Stimulated activated CD8-positive, alpha-beta memory T cell treated with anti-CD3 and anti-CD28 coated beads, Interleukin-4, amount 100 ng/mL, for 1 hour (primary cell): ENCODE results near the gene COL4A6.
"Not testable (repeated sequence)": the region's sequence is repeated elsewhere in the genome, so short reads cannot be mapped to it uniquely, and the experiment has no call there.

Experiments used
- DNase-seq, 2 donors: peaks; one replicate each; pipeline ENCODE4 v3.0.0-alpha.2; 2020; ENCODE audit warnings: low read depth in 2 of 2, low spot score in 1 of 2

COL4A6 gene

GRCh38 chrX:108438110-108438623, at the start of gene COL4A6:
COL4A6 (minus strand) TSS chrX:108438422; CDS start chrX:108438196, 226 bp downstream.
- no peak for DNase-seq

GRCh38 chrX:108485960-108486359, 47.7 kb upstream of the COL4A6 start:
- no peak for DNase-seq

GRCh38 chrX:108484251-108484650, 46.0 kb upstream of the COL4A6 start:
- no peak for DNase-seq

GRCh38 chrX:108481528-108481927, 43.3 kb upstream of the COL4A6 start:
- not testable (repeated sequence) for DNase-seq

DNA sequence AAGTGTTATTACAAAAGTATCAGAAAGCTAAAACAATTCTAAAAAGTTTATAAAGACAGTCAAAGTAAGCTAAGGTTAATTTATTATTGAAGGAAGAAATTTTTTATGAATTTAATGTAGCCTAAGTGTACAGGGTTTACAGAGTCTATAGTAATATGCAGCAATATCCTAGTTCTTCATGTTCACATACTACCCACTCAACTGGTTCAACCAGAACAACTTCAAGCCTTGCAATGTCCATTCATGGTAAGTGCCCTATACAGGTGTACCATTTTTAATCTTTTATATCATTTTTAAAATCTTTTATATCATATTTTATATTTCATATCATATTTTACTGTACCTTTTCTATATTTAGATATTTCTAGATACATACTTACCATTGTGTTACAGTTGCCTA, 35.8 kb upstream of the COL4A6 start:
- no peak for DNase-seq

- DNase-seq, result no peak
Measured at GRCh38 chrX:108468486-108468885, 30.3 kb upstream of the COL4A6 start.

GRCh38 chrX:108464604-108465003, 26.4 kb upstream of the COL4A6 start:
- no peak for DNase-seq

DNA sequence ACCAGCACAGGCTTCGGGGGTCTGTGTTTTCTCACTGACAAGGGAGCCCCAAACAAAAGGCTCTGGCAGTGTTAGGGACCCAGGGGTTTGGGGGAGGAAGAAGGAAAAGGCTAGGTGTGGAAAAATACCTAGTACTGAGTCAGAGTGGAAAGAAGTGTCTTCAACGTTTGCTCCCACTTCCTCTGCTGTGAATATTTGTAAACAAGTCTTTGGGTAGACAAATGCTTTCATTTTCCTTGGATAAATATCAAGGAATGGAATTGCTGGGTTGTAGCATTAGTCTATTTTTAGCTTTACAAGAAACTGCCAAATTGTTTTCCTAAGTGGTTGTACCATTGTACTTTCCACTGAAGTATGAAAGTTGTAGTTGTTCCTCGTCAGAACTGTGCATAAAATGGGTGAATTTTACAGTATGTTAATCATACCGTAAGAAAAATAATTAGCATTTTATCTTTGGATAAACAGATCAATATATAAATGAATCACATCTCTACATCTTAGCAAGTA, 18.8 kb upstream of the COL4A6 start:
- no peak for DNase-seq

DNA sequence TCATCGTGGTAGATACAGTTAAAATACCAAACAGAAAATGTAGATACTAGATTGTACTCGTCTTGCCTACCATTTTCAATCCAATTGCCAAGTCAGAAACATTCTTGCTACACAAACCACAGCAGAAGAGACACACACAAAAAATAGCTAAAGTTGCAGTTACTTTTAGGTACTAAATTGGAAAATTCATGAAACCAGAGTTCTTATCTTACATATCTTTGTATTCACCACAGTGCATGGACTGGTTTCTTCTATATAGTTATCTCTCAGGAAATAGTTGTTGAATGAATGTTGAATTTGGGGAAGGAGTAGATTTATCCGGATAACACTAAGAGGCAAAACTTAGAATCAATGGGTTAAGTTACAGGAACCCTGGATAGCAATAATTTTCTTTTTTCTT, 15.6 kb upstream of the COL4A6 start:
- no peak for DNase-seq

DNA sequence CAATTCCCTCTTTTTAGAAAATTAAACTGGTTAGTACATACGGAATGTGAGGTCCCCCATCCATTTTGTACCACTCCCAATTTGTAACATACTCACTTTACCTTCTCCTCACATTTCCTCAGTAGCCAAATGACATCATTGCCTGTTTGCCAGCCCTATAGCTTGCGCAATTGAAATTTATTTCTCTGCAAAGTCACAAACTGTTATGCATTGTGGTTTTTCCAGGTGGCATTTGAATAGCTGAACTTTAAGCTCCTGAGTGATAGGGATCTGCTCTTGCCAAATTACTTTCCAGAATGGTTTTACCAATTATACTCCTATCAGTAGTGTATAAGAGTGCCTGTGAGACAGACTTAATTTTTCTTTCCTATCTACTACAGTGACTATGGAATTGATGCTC, 9.1 kb upstream of the COL4A6 start:
- no peak for DNase-seq

DNA sequence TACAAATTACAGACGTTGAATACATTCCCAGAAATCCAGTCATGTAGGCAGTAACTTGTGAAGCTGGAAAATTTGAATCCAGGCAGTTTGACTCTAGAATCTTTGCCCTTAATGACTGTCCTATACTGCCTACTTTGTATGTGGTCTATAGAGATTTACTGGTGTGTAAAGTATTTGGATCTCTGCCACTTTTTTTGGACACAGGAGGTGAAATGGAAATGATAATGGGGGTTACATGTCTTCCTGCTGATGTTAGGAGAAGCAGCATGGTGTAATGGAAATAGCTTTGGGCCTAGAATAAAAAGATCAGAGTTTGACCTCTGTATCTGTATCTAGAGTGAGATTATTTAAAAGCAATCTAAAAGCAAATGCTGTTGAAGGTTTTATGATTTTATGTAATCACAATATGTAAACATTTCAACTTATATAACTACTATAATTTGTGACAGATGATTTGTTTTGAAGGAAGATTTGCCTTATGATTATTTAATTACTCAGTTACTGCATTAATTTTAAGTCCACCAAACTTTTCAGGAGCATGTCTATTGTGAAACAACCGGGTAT, 4.8 kb upstream of the COL4A6 start:
- no peak for DNase-seq

DNA sequence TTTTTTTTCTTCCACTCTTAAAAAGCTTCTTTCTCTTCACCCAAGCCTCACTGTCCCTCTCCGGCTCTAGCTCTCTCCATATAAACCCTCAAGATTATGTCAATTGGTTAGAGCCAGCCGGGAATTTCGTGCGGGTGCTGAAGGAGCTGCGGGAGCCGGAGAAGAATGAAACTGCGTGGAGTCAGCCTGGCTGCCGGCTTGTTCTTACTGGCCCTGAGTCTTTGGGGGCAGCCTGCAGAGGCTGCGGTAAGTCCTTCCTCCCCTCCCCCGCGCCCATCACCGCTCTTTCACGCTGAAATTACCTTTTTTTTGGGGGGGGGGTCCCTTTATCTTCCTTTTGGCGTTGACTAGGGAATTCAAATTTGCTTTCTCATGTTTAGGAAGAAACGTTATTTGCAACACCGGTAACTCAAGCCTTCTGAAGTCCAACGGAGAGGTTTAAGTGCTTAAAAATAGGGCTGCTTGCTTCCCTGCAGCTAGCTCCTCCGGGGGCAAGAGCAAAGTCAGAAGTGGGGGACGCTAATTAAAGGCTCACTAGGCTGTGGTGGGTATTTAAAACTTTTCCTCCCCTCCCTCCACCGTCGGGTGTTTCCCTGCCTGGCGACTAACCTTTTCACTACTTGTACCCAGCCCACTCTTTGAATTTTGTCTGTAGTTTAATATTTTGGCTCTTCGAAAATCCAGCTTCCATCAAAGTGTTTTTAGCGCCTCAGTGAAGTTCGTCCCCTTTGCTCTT, 1.9 kb upstream of the COL4A6 start:
- no peak for DNase-seq

DNA sequence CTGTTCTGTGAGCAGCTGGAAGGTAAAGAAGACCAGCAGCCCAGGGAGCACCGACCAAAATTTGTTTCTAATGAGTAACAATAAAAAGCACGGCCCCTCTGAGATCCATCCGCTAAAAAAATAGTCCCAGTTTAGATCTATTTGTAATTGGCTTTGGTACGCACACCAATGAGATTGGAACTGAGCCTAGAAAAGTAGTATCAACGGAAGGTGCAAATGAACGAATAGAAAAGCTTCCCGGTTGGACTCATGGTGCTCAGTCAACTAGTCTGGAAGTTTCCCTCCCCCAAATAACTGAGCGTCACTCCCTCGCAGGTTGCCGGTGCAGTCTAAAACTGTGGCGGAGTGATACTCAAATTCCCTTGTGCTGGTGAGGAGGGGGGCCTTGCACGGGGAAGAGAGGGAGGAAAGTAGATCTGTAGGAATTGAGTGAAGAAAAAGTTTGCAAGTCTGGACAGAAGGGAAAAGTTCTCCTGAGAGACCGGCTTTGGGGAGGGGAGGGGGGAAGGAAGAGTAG, 1.3 kb upstream of the COL4A6 start, which contains the start of gene COL4A5:
TSS of gene COL4A5 (plus strand) at position 413 of the 517 bp plus-strand sequence. CDS start 288 bp downstream, outside the sequence.
- no peak for DNase-seq

- no peak for DNase-seq
Measured at GRCh38 chrX:108437349-108438109, 693 bp downstream of the COL4A6 start.

DNA sequence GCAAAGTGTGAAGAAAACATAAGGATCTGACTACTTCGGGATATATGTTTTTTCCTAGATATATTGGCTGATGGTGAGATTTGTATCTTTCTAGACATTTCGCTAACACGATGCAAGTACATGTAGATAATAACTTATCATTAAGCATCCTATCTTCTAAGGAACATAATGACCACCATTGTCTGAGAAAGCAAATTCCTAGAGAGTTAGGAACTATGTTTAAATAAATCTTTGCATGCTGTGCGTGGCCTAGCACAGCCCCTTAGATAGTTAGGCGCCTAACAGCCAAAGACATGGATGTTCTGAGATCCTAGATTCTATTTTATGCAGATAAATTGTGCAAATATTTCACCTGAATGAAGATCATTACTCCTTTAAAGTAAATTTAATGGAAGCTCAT, 3.0 kb downstream of the COL4A6 start:
- DNase-seq, result no peak

DNA sequence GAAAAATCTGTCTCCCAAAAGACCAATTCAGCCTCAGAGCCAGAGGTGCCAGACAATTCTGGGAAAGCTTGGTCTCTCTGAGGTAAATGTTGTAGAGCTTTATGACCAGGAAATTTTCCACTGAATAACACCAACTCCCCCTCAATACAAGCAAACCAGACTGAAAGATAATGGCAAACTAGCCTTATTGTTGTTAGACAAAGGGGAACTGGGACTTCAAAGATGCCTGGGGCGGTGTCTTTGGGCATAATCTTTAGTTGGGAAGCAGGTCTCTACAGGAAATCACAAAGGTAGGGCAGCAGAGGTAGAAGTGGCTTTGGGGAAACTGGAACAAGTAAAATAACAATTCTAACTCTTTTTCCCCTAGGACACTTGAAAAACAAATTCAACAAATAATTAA, 12.0 kb downstream of the COL4A6 start:
- no peak for DNase-seq

DNA sequence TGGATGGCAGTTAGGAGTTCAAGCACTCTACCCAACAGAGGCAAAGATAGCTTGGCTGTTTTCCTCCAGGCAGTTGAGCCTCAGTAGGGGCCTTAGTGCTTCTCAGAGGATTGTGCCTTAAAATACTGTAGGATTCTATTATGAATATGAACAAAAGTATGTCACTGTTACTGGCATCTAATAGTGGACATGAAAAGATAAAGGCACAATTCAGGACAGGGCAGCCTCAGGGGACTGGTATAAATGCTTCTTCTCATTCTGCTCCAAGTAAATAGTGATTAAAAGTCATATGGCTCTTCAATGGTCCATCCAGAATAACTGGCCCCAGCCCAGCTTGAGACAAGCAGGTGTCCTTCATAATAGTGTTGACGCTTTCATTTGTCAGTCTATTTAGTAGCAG, 17.7 kb downstream of the COL4A6 start:
- no peak for DNase-seq

DNA sequence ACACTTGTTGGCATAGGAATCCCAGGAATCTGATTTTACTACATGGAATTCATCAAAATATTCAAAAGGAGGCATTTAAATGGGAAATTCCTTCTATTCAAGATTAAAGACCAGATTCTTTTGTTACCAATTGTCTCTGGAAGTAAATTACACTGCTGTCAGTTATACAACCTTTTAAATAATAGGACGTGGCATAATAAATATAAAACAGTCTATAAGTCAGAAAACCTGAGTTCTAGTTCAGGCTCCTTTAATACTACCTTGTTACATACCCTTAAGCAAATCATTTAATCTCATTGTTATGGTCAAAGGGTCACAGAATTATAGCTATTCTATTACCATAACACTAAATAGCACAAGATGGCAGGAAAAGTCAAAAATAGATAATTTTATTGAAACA, 18.8 kb downstream of the COL4A6 start:
- no peak for DNase-seq

- no peak for DNase-seq
Measured at GRCh38 chrX:108417257-108417656, 21.0 kb downstream of the COL4A6 start.

DNA sequence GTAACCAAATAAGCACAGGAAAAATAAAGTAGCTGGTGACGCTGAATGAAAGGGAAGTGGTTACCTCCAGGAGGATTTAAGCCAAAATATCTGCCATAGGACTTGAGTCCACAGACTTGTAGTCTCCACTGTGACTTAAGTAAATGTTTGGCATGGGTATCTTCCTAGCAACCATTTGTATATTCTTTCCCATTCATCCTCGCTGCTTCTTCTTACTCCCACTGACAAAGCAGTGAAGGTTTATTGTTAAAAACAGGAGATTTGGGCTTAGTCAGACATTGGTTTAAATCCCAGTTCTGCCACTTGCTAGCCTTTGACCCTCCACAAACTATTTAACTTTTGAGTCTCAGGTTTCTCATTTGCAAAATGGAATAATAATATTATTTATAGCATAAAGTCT, 22.3 kb downstream of the COL4A6 start:
- no peak for DNase-seq

DNA sequence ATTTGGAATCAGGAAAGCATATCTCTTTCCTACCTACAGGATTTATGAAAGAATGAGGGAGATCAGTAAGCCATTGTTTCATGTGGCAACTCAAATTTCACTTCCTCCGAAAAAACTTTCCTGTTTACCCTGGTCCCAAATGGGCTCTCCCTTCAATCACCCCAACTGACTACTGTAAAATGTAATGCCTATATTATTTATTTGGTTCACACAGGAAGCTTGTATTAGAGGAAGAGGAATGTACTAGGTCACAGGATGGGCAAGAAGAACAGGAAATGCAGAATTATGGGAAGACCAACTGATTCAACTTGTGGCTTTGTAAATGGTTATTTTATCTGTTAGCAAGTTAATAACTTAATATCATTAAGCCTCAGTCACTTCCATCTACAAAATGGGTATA, 23.1 kb downstream of the COL4A6 start:
- DNase-seq, result no peak

- DNase-seq, result no peak
Measured at GRCh38 chrX:108412783-108413182, 25.4 kb downstream of the COL4A6 start.
